Uterus (tissue), 2 donors: ENCODE measurements around the gene UGT1A10.

Experiments
- POLR2A ChIP-seq, 2 donors: fragments of 450-650 bp; IDR thresholded peaks; one replicate each; pipeline ENCODE4 v1.6.1; 2016; ENCODE audit warnings: antibody characterized with exemption in 2 of 2, mild to moderate bottlenecking in 1 of 2, moderate library complexity in 1 of 2
- TF ChIP-seq, protein P1 (sequence below), 4 experiments: fragments of 200-600 bp in 2 of 4; fragments of 450-650 bp in 2 of 4; sonication (generic) in 2 of 4; IDR thresholded peaks; one replicate each; pipeline ENCODE4 v1.5.1; 2016 to 2019; ENCODE audit warnings: antibody characterized with exemption in 4 of 4, mild to moderate bottlenecking in 2 of 4, moderate library complexity in 1 of 4

DNA sequence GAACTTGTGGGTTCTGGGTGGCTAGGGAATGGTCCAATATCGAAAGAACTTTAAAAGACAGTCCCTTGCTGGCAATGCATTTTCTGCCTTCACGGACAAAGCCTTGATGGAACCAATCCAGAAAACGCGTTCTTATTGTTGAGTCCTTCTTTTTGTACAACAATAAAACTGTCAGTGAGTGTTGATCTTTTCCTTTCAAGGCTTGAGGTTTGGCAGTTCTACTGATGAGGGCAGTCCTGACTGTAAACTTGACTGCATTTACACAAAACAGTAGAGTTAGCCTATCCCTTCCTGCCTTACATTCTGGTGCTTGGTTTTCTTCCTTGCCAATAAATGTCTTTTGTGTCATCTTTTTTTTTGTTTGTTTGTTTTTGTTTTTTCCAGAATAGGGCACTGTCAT is 42.9 kb downstream of the UGT1A10 start:
- TF ChIP-seq, protein P1, sequence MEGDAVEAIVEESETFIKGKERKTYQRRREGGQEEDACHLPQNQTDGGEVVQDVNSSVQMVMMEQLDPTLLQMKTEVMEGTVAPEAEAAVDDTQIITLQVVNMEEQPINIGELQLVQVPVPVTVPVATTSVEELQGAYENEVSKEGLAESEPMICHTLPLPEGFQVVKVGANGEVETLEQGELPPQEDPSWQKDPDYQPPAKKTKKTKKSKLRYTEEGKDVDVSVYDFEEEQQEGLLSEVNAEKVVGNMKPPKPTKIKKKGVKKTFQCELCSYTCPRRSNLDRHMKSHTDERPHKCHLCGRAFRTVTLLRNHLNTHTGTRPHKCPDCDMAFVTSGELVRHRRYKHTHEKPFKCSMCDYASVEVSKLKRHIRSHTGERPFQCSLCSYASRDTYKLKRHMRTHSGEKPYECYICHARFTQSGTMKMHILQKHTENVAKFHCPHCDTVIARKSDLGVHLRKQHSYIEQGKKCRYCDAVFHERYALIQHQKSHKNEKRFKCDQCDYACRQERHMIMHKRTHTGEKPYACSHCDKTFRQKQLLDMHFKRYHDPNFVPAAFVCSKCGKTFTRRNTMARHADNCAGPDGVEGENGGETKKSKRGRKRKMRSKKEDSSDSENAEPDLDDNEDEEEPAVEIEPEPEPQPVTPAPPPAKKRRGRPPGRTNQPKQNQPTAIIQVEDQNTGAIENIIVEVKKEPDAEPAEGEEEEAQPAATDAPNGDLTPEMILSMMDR (IDR thresholded peaks at IDR 0.05) = no peak
- no peak for TF ChIP-seq POLR2A (IDR thresholded peaks at IDR 0.05)
